Activated naive CD8-positive, alpha-beta T cell treated with anti-CD3 and anti-CD28 coated beads for 36 hours (primary cell): Measurements from ENCODE around the gene CCDC177. TPM values are rescaled to one million over a fixed set of nuclear protein-coding genes. Genes with fewer than 3 reads are reported as not detected.
"Not testable (repeated sequence)": the region's sequence is repeated elsewhere in the genome, so short reads cannot be mapped to it uniquely, and the experiment has no call there.

Experiments used
- DNase-seq: peaks from one replicate; pipeline ENCODE4 v3.0.0; 2021
- H3K27ac Mint-ChIP-seq: one replicate; pipeline ENCODE4 v1.8.0; 2022; ENCODE audit warnings: mild to moderate bottlenecking, moderate library complexity, mixed read lengths
- H3K27me3 Mint-ChIP-seq: one replicate; pipeline ENCODE4 v1.8.0; 2022; ENCODE audit warnings: mild to moderate bottlenecking, mixed read lengths
- H3K36me3 Mint-ChIP-seq: one replicate; pipeline ENCODE4 v1.8.0; 2021; ENCODE audit warnings: mild to moderate bottlenecking, mixed read lengths
- H3K4me1 Mint-ChIP-seq: one replicate; pipeline ENCODE4 v1.8.0; 2021; ENCODE audit warnings: mixed read lengths
- H3K4me3 Mint-ChIP-seq: one replicate; pipeline ENCODE4 v1.8.0; 2022; ENCODE audit warnings: mild to moderate bottlenecking, moderate library complexity, mixed read lengths
- H3K9me3 Mint-ChIP-seq: one replicate; pipeline ENCODE4 v1.8.0; 2022; ENCODE audit warnings: mixed read lengths
- total RNA-seq, 2 experiments: library from RNA; stranded (reverse); gene quantifications; one replicate each; pipeline ENCODE4 v1.2.3, GENCODE V29; 2021

The CCDC177 gene
- total RNA-seq, 2 experiments from 2014 or later = not detected

GRCh38 chr14:69610874-69611171 lies 36.2 kb upstream of the CCDC177 start:
- Mint-ChIP-seq H3K4me3 (peak overlapping the region; percentile 91), H3K36me3 (peaks cover 12% of the 10 kb centered on the region), H3K4me1 (peaks cover 41% of the 10 kb centered on the region), H3K27ac (peak overlapping the region; percentile 89), H3K9me3 (no peaks in the 10 kb centered on the region), H3K27me3 (no peaks in the 10 kb centered on the region)
- DNase-seq = no peak

- DNase-seq = no peak
- Mint-ChIP-seq H3K9me3 (no peaks in the 10 kb centered on the region), H3K27ac (peak overlapping the region; percentile 89), H3K36me3 (peaks cover 8% of the 10 kb centered on the region), H3K4me3 (peak overlapping the region; percentile 91), H3K27me3 (no peaks in the 10 kb centered on the region), H3K4me1 (peaks cover 35% of the 10 kb centered on the region)
Observed at GRCh38 chr14:69610020-69610873, 35.6 kb upstream of the CCDC177 start.

GRCh38 chr14:69606258-69607184 lies 31.9 kb upstream of the CCDC177 start:
- Mint-ChIP-seq H3K4me1 (peaks cover 12% of the 10 kb centered on the region), H3K27ac (no peak overlapping the region), H3K9me3 (no peaks in the 10 kb centered on the region), H3K4me3 (no peak overlapping the region), H3K36me3 (no peaks in the 10 kb centered on the region), H3K27me3 (no peaks in the 10 kb centered on the region)
- DNase-seq = no peak

- Mint-ChIP-seq H3K9me3 (no peaks in the 10 kb centered on the region), H3K4me3 (no peak overlapping the region), H3K27ac (no peak overlapping the region), H3K4me1 (peaks cover 12% of the 10 kb centered on the region), H3K36me3 (no peaks in the 10 kb centered on the region), H3K27me3 (no peaks in the 10 kb centered on the region)
- DNase-seq = no peak
Observed at GRCh38 chr14:69605738-69606137, 31.1 kb upstream of the CCDC177 start.

- Mint-ChIP-seq H3K27ac (no peak overlapping the region), H3K9me3 (no peaks in the 10 kb centered on the region), H3K27me3 (no peaks in the 10 kb centered on the region), H3K4me3 (no peak overlapping the region), H3K36me3 (no peaks in the 10 kb centered on the region), H3K4me1 (no peaks in the 10 kb centered on the region)
- no peak for DNase-seq
Observed at GRCh38 chr14:69600304-69600891, 25.7 kb upstream of the CCDC177 start.

- H3K36me3 Mint-ChIP-seq, H3K27me3 Mint-ChIP-seq, H3K27ac Mint-ChIP-seq, DNase-seq, H3K4me1 Mint-ChIP-seq, H3K4me3 Mint-ChIP-seq, H3K9me3 Mint-ChIP-seq: not testable (repeated sequence)
Observed at GRCh38 chr14:69599431-69599830, 24.8 kb upstream of the CCDC177 start.

GRCh38 chr14:69595336-69595735 lies 20.7 kb upstream of the CCDC177 start:
- Mint-ChIP-seq H3K36me3 (no peaks in the 10 kb centered on the region), H3K27me3 (no peaks in the 10 kb centered on the region), H3K4me3 (no peak overlapping the region), H3K4me1 (no peaks in the 10 kb centered on the region), H3K9me3 (no peaks in the 10 kb centered on the region), H3K27ac (no peak overlapping the region)
- no peak for DNase-seq

- H3K4me1 Mint-ChIP-seq = no peaks in the 10 kb centered on the region
- H3K27ac Mint-ChIP-seq = no peak overlapping the region
- no peak for DNase-seq
- H3K9me3 Mint-ChIP-seq = no peaks in the 10 kb centered on the region
- H3K4me3 Mint-ChIP-seq = no peak overlapping the region
- H3K27me3 Mint-ChIP-seq = no peaks in the 10 kb centered on the region
- H3K36me3 Mint-ChIP-seq = no peaks in the 10 kb centered on the region
Observed at GRCh38 chr14:69594846-69595245, 20.2 kb upstream of the CCDC177 start.

- Mint-ChIP-seq H3K36me3 (no peaks in the 10 kb centered on the region), H3K27me3 (no peaks in the 10 kb centered on the region), H3K9me3 (no peaks in the 10 kb centered on the region), H3K27ac (no peak overlapping the region), H3K4me3 (no peak overlapping the region), H3K4me1 (no peaks in the 10 kb centered on the region)
- DNase-seq = no peak
Observed at GRCh38 chr14:69593018-69593677, 18.5 kb upstream of the CCDC177 start.

GRCh38 chr14:69591317-69591716 lies 16.6 kb upstream of the CCDC177 start:
- DNase-seq = no peak
- H3K9me3 Mint-ChIP-seq = no peaks in the 10 kb centered on the region
- H3K27me3 Mint-ChIP-seq = no peaks in the 10 kb centered on the region
- H3K4me1 Mint-ChIP-seq = no peaks in the 10 kb centered on the region
- H3K36me3 Mint-ChIP-seq = no peaks in the 10 kb centered on the region
- no peak overlapping the region for H3K27ac Mint-ChIP-seq
- no peak overlapping the region for H3K4me3 Mint-ChIP-seq

- no peaks in the 10 kb centered on the region for H3K9me3 Mint-ChIP-seq
- DNase-seq = no peak
- peaks cover 2% of the 10 kb centered on the region for H3K4me1 Mint-ChIP-seq
- H3K36me3 Mint-ChIP-seq = no peaks in the 10 kb centered on the region
- no peak overlapping the region for H3K27ac Mint-ChIP-seq
- no peak overlapping the region for H3K4me3 Mint-ChIP-seq
- H3K27me3 Mint-ChIP-seq = no peaks in the 10 kb centered on the region
Observed at GRCh38 chr14:69587389-69587788, 12.7 kb upstream of the CCDC177 start.

GRCh38 chr14:69586404-69586803 lies 11.7 kb upstream of the CCDC177 start:
- H3K27ac Mint-ChIP-seq = no peak overlapping the region
- no peak for DNase-seq
- no peaks in the 10 kb centered on the region for H3K27me3 Mint-ChIP-seq
- no peaks in the 10 kb centered on the region for H3K36me3 Mint-ChIP-seq
- H3K4me3 Mint-ChIP-seq = no peak overlapping the region
- no peaks in the 10 kb centered on the region for H3K9me3 Mint-ChIP-seq
- H3K4me1 Mint-ChIP-seq = peaks cover 2% of the 10 kb centered on the region

- Mint-ChIP-seq H3K9me3 (no peaks in the 10 kb centered on the region), H3K4me3 (no peak overlapping the region), H3K4me1 (peaks cover 2% of the 10 kb centered on the region), H3K27me3 (peaks cover 4% of the 10 kb centered on the region), H3K36me3 (no peaks in the 10 kb centered on the region), H3K27ac (no peak overlapping the region)
- DNase-seq = no peak
Observed at GRCh38 chr14:69584389-69584788, 9.7 kb upstream of the CCDC177 start.

GRCh38 chr14:69582829-69583228 lies 8.2 kb upstream of the CCDC177 start:
- Mint-ChIP-seq H3K36me3 (no peaks in the 10 kb centered on the region), H3K27me3 (peaks cover 4% of the 10 kb centered on the region), H3K4me1 (peaks cover 2% of the 10 kb centered on the region), H3K4me3 (no peak overlapping the region), H3K27ac (no peak overlapping the region), H3K9me3 (no peaks in the 10 kb centered on the region)
- no peak for DNase-seq

- Mint-ChIP-seq H3K36me3 (no peaks in the 10 kb centered on the region), H3K9me3 (no peaks in the 10 kb centered on the region), H3K4me1 (peaks cover 2% of the 10 kb centered on the region), H3K27ac (no peak overlapping the region), H3K4me3 (no peak overlapping the region), H3K27me3 (peaks cover 6% of the 10 kb centered on the region)
- DNase-seq = no peak
Observed at GRCh38 chr14:69582212-69582611, 7.5 kb upstream of the CCDC177 start.
